H1 (cell line): ENCODE results near the gene CSNK1D. TPM values are rescaled to one million over a fixed set of nuclear protein-coding genes. Genes with fewer than 3 reads are reported as not detected.

Experiments
- E2F6 ChIP-seq: IDR thresholded peaks from 2 replicates; pipeline ENCODE4 v1.6.1; 2012; ENCODE audit warnings: inconsistent platforms
- SP1 ChIP-seq: IDR thresholded peaks from 2 replicates; pipeline ENCODE4 v1.6.1; 2011; ENCODE audit warnings: low read depth, low read length
- polyA plus RNA-seq, 7 experiments: library from polyadenylated mRNA; depleted of rRNA in 3 of 7; stranded (reverse) in 5 of 7; unstranded in 2 of 7; fragments of >200 nt in 5 of 7; fragments of 200-250 nt in 2 of 7; gene quantifications; 1 replicate in 5 of 7; 2 replicates in 1 of 7; 4 replicates in 1 of 7; pipeline versions ENCODE4 v1.2.1 to v1.2.3, GENCODE V29; 2011 to 2013; ENCODE audit warnings: missing spikeins in 2 of 7, mixed read lengths in 2 of 7
- total RNA-seq: library from RNA; stranded (reverse); fragmentation: NEBNext Ultra II Directional; extraction: Animal tissue kit (Norgen Biotek cat#: 25700); gene quantifications from 2 replicates; pipeline ENCODE4 v1.2.1, GENCODE V29; 2021

CSNK1D gene
- total and polyA plus RNA-seq, 2 of the 8 experiments (the other 6 are each of a cell fraction or from before 2014, with no cell fraction given): 73.5 to 103 TPM

GRCh38 chr17:82217120-82217529, 56.4 kb downstream of the CSNK1D start (continued):
- TF ChIP-seq E2F6: no peak
- TF ChIP-seq SP1: no peak
- TF ChIP-seq, all 59 proteins: peak for 0
